OCI-LY7 (cell line): Measurements from ENCODE around the gene CFAP100. TPM values are rescaled to one million over a fixed set of nuclear protein-coding genes. Genes with fewer than 3 reads are reported as not detected.

ENCODE experiments used
- BruUV-seq: library from RNA; stranded (reverse); fragments of 400-500 nt; replicated peaks from 2 replicates; lab custom pipeline; 2021; lab: Mats Ljungman, UMichigan
- CTCF ChIA-PET: fragments of 300-600 bp; sonication (Branson Sonifier 250); formaldehyde crosslinking; loops from one replicate; lab custom pipeline; 2022; ENCODE audit warnings: antibody characterized with exemption; ENCODE audit not compliant: unreplicated experiment; lab: Charles Lee
- POLR2A ChIA-PET: fragments of 300-600 bp; sonication (Branson Sonifier 250); formaldehyde crosslinking; loops from one replicate; lab custom pipeline; 2022; ENCODE audit warnings: antibody characterized with exemption; lab: Charles Lee
- DNase-seq: peaks from one replicate; pipeline ENCODE4 v3.0.0-alpha.2; 2015; ENCODE audit warnings: low spot score
- H2AFZ ChIP-seq: fragments of 200-600 bp; sonication (generic), shearing (Covaris generic); 2 replicates; pipeline ENCODE4 v1.6.1; 2014; ENCODE audit warnings: mild to moderate bottlenecking, antibody characterized with exemption, low read length, moderate library complexity
- H3K27ac ChIP-seq: fragments of 200-600 bp; sonication (generic); 2 replicates; pipeline ENCODE4 v1.5.1; 2014; ENCODE audit warnings: mixed run types, low read depth, mild to moderate bottlenecking, moderate library complexity, low read length, inconsistent platforms; ENCODE audit not compliant: poor library complexity, severe bottlenecking
- H3K36me3 ChIP-seq: fragments of 200-600 bp; sonication (generic); 2 replicates; pipeline ENCODE4 v1.6.1; 2014; ENCODE audit warnings: mild to moderate bottlenecking, antibody characterized with exemption, low read length, moderate library complexity, mixed read lengths; ENCODE audit not compliant: insufficient read depth
- H3K4me1 ChIP-seq: fragments of 200-600 bp; sonication (generic); 2 replicates; pipeline ENCODE4 v1.5.1; 2014; ENCODE audit warnings: mild to moderate bottlenecking, low read length; ENCODE audit not compliant: insufficient read depth, poor library complexity, severe bottlenecking
- H3K4me2 ChIP-seq: fragments of 200-600 bp; sonication (generic); 2 replicates; pipeline ENCODE4 v1.6.1; 2014; ENCODE audit warnings: mild to moderate bottlenecking, low read length
- H3K4me3 ChIP-seq: fragments of 200-600 bp; sonication (generic); 2 replicates; pipeline ENCODE4 v1.5.1; 2014; ENCODE audit warnings: mild to moderate bottlenecking, low read depth, low read length; ENCODE audit not compliant: poor library complexity, severe bottlenecking
- H3K79me2 ChIP-seq: fragments of 200-600 bp; sonication (generic); 2 replicates; pipeline ENCODE4 v1.6.1; 2016; ENCODE audit warnings: low read depth, mild to moderate bottlenecking, low read length, moderate library complexity, mixed read lengths; ENCODE audit not compliant: insufficient read depth
- H3K9me2 ChIP-seq: fragments of 200-600 bp; sonication (generic); 2 replicates; pipeline ENCODE4 v1.6.1; 2016; ENCODE audit warnings: mild to moderate bottlenecking, low read length, mixed read lengths; ENCODE audit not compliant: insufficient read depth
- H3K9me3 ChIP-seq: fragments of 200-600 bp; sonication (generic); 2 replicates; pipeline ENCODE4 v1.6.1; 2014; ENCODE audit warnings: mild to moderate bottlenecking, mixed run types, low read length, mixed read lengths
- H4K20me1 ChIP-seq: fragments of 200-600 bp; sonication (generic); 2 replicates; pipeline ENCODE4 v1.6.1; 2014; ENCODE audit warnings: mild to moderate bottlenecking, antibody characterized with exemption, low read length, moderate library complexity, mixed read lengths; ENCODE audit not compliant: insufficient read depth
- EZH2phosphoT487 ChIP-seq: fragments of 200-600 bp; sonication (generic); IDR thresholded peaks from 2 replicates; pipeline ENCODE4 v1.6.1; 2018; ENCODE audit warnings: low read depth, borderline replicate concordance, mild to moderate bottlenecking, mixed run types, antibody characterized with exemption, low read length, moderate library complexity, mixed read lengths
- intact Hi-C: fragments of 100-400 bp; cut with micrococcal nuclease; formaldehyde crosslinking; loops from one replicate; pipeline ENCODE4 v1.10.0; 2022; ENCODE audit not compliant: unreplicated experiment
- total RNA-seq, 2 experiments: library from RNA; depleted of rRNA in 1 of 2; stranded (reverse); fragments of >200 nt in 1 of 2; shearing (Covaris generic) in 1 of 2; gene quantifications; 2 replicates each; pipeline ENCODE4 v1.2.3, GENCODE V29; 2014 to 2022
- TF ChIP-seq, protein P1 (sequence below): fragments of 200-600 bp; sonication (generic); conservative IDR thresholded peaks from 2 replicates; pipeline ENCODE4 v1.5.1; 2014; ENCODE audit warnings: mild to moderate bottlenecking, antibody characterized with exemption, low read length, moderate library complexity, mixed read lengths

CFAP100 gene
- total RNA-seq, 2 experiments from 2014 or later: not detected

DNA sequence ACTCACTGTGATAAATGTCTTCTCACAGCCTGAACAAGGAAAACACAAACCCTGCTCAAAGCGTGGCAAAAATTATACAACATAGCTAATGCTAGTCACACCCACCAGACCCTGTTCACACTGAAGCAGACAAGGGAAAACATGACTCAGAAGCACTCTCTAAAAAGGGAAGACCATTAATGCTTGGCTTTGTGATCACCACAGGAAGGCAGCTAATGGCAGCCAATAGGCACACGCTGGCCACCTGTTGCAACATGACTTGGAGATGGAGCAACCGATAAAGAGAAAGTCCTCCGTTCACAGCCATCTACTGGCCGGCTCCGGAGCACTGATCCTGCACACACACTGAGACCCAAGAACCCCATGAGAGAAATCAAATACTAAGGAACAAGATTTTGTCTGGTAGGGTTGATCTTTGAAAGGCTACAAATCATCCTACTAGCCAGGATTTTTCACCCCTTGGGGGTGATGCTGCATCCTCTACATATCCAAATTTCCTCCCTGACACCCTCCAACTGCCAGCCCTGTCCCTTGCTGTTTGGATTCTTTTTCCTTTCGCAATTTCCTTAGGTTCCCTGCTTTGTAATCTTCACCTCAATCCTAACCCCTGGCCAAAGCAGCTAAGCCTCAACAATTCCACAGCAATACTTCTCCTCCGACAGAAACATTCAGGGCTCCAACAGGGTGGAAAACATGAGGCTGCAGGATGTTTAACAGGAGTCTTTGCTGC is 77.7 kb downstream of the CFAP100 start:
- Histone ChIP-seq H3K9me2 (no peaks in the 10 kb centered on the region), H2AFZ (no peak overlapping the region), H4K20me1 (peaks cover 15% of the 10 kb centered on the region; the same call in 1 of the 2 replicates), H3K9me3 (no peaks in the 10 kb centered on the region), H3K4me2 (peak overlapping the region; percentile 85), H3K36me3 (peaks cover 55% of the 10 kb centered on the region), H3K4me3 (peak overlapping the region; percentile 76), H3K27ac (no peak overlapping the region), H3K79me2 (peaks cover 29% of the 10 kb centered on the region), H3K4me1 (peaks cover 35% of the 10 kb centered on the region)
- intact Hi-C loops: loop anchor here (10.0 kb wide), 1 partner anchor 188 kb away; no protein-coding TSS in a partner anchor
- TF ChIP-seq, protein P1, sequence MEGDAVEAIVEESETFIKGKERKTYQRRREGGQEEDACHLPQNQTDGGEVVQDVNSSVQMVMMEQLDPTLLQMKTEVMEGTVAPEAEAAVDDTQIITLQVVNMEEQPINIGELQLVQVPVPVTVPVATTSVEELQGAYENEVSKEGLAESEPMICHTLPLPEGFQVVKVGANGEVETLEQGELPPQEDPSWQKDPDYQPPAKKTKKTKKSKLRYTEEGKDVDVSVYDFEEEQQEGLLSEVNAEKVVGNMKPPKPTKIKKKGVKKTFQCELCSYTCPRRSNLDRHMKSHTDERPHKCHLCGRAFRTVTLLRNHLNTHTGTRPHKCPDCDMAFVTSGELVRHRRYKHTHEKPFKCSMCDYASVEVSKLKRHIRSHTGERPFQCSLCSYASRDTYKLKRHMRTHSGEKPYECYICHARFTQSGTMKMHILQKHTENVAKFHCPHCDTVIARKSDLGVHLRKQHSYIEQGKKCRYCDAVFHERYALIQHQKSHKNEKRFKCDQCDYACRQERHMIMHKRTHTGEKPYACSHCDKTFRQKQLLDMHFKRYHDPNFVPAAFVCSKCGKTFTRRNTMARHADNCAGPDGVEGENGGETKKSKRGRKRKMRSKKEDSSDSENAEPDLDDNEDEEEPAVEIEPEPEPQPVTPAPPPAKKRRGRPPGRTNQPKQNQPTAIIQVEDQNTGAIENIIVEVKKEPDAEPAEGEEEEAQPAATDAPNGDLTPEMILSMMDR: no peak
- TF ChIP-seq EZH2phosphoT487: no peak
- BruUV-seq: no TSS peak
- ChIA-PET POLR2A (no interaction called here), CTCF (no interaction called here)
- DNase-seq: peak; percentile 15

DNA sequence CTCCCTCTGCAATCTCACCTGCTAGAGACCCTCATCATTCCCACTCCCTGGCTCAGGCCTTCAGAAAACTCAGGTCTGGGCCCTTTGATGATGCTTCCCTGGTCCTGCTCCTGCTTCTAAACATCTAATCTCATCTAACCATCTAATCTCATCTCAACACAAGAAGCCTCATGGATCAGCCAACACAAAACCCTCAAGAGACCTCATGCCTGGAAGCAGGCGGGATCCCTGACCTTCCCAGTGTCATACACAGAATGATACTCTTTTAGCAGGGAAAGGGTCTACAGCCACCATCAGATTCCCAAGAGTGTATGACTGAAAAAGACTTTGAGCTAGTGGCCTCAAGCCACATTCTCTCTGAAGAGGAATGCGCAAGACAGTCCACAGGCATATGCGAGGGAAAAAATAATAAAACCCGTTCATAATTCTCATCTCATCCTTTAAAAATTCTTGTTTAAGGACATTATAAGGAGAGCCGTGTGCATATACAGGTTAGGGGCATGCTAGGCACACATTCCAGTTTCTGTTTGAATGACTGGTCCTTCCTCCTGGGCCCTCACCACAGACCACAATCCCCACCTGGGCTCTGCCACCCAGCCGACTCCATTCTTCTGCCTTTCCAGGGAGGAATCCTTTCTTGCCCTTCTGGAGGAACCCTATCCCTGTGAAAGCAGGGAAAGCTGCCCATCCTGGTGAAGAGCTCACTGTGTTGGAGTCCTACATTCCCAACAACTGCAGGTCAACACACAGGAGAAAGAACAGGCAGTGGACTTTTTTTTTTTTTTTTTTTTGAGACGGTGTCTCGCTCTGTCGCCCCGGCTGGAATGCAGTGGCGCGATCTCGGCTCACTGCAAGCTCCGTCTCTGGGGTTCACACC is 78.8 kb downstream of the CFAP100 start:
- intact Hi-C loops: loop anchor here (10.0 kb wide), 1 partner anchor 189 kb away; no protein-coding TSS in a partner anchor
- Histone ChIP-seq H3K4me2 (peak overlapping the region; percentile 85), H3K36me3 (peaks cover 44% of the 10 kb centered on the region), H3K4me3 (peak overlapping the region; percentile 76), H3K4me1 (peaks cover 35% of the 10 kb centered on the region), H3K79me2 (peaks cover 29% of the 10 kb centered on the region), H3K27ac (no peak overlapping the region), H3K9me3 (no peaks in the 10 kb centered on the region), H3K9me2 (no peaks in the 10 kb centered on the region), H2AFZ (no peak overlapping the region), H4K20me1 (peaks cover 15% of the 10 kb centered on the region; the same call in 1 of the 2 replicates)
- CTCF ChIA-PET: no interaction called here
- POLR2A ChIA-PET: interaction anchor here (0.7 kb wide), 1 partner anchor 20 kb away, joined by 3 read pairs; no protein-coding TSS in a partner anchor
- TF ChIP-seq, protein P1: no peak
- no peak for TF ChIP-seq EZH2phosphoT487
- TSS peak; percentile 72 for BruUV-seq
- peak; percentile 7 for DNase-seq
